T-helper 1 cell treated with Interleukin-12 subunit alpha and Interleukin-12 subunit beta and Interleukin-4 antibody, amounts not matched to agents 30 ng/mL and 1 ng/mL, for 36 hours (primary cell): ENCODE data around the gene C6orf132. TPM values are rescaled to one million over a fixed set of nuclear protein-coding genes. Genes with fewer than 3 reads are reported as not detected.
"Not testable (repeated sequence)": the region's sequence is repeated elsewhere in the genome, so short reads cannot be mapped to it uniquely, and the experiment has no call there.

ENCODE experiments used
- intact Hi-C: fragments of 100-400 bp; cut with micrococcal nuclease; formaldehyde crosslinking; loops from one replicate; pipeline ENCODE4 v1.15.1; 2024
- total RNA-seq: library from RNA; stranded (reverse); gene quantifications from 2 replicates; pipeline ENCODE4 v1.2.3, GENCODE V29; 2022

The C6orf132 gene
- total RNA-seq, 1 donor from 2014 or later: 0.07 TPM

- intact Hi-C loops: no loop called here
These were observed 17.1 kb upstream of the C6orf132 start for GRCh38 chr6:42159431-42160024.

DNA sequence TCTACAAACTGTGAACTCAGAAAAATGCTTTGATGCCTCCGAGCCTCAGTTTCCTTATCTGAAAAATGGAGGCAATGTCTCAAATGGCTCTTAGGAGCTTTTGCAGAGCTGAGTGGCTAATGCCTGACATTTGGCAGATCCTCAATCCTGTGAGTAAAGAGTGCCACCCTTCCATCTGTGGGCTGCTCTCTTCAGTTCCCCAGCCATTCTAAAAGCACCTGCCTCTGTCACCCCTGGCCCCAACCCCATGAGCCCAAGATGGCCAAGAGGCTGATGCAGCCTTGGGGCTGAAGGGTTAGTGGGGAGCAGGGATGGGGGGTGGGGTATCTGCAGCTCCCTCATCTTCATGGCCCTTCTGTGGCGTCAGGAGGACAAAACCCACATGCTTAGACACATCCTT lies 16.2 kb upstream of the C6orf132 start:
- intact Hi-C loops: no loop called here

DNA sequence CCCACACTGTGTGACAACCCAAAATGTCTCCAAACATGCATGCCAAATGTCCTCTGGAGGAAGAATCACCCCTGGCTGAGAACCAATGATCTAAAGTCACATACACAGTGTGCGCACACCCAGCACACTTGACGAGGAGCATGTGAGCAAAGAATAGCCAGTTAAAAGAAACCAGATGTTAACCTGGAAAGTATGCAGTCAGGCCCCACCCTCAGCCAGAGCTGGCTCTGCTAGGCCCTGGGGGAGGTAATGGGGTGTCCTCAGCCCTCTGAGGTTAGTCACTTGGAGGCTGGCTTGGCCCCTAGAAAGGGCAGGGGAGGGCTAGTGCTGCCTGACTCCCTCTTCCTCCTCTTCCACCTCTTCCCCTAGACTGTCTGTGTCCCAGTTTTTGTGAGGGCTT lies 15.6 kb upstream of the C6orf132 start:
- intact Hi-C loops: no loop called here

- intact Hi-C loops: no loop called here
These were observed 14.2 kb upstream of the C6orf132 start for GRCh38 chr6:42156638-42157037.

DNA sequence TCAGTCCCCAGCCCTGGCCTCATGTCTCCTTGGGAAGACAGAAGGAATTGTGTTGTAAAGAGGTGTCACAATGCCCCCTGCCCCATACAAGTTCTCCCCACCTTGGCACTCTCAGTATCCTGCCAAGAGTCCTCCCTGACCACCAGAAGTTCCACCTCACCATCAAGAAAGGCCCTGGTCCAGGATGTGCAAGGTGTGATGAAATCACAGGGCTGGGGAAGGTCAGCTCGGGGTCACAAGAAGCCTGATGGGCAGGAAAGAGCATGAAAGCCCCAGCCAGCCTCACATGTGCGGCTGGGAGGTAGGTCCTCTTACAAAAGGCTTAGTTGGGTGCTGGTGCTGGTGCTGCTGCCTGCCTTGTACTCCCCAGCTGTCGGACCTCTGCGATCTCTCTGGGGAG lies 12.9 kb upstream of the C6orf132 start:
- intact Hi-C loops: no loop called here

GRCh38 chr6:42154461-42155209 lies 12.2 kb upstream of the C6orf132 start:
- intact Hi-C loops: no loop called here

- intact Hi-C loops: no loop called here
These were observed 11.5 kb upstream of the C6orf132 start for GRCh38 chr6:42153921-42154320.

- intact Hi-C loops: not testable (repeated sequence)
These were observed 10.3 kb upstream of the C6orf132 start for GRCh38 chr6:42152528-42153213.

- intact Hi-C loops: no loop called here
These were observed 9.6 kb upstream of the C6orf132 start for GRCh38 chr6:42152024-42152423.

DNA sequence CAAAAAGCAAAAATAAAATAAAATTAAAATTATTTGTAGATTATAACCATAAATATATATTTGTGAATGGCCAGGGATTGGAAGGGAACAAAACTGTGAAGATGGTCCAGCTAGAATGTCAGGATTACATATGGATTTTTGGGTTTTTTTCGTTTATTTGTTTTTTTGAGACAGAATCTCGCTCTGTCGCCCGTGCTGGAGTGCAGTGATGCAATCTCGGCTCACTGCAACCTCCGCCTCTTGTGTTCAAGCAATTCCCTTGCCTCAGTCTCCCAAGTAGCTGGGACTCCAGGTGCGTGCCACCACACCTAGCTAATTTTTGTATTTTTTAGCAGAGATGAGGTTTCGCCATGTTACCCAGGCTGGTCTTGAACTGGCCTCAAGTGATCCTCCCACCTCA lies 7.8 kb upstream of the C6orf132 start:
- intact Hi-C loops: no loop called here

- intact Hi-C loops: no loop called here
These were observed 5.6 kb upstream of the C6orf132 start for GRCh38 chr6:42148058-42148457.

- intact Hi-C loops: no loop called here
These were observed 4.7 kb upstream of the C6orf132 start for GRCh38 chr6:42147138-42147562.

DNA sequence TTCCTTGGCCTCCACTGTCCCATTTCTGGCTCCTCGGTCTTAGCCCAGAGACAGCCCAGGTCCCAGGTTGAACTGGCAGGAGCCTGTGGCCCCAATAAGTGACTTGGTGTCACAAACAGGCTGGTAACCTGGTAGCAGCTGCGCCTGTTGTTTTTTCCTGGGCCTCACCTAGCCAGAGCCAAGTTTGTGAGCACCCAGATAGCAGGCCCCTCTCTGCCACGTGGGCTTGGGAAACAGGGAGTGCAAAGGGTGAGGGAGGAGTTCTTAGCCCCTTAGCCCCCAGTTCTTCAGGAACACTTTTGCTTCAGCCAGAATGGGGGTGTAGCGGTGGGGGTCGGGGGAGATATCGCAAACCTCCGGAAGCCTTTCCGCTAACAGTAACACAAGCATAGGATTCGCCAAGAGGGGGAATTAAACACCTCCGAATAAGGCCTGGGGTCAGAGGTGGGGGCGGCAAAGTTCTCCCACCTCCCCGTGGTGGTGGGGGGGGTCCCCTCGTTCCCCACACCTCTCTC lies 760 bp downstream of the C6orf132 start:
- intact Hi-C loops: no loop called here

DNA sequence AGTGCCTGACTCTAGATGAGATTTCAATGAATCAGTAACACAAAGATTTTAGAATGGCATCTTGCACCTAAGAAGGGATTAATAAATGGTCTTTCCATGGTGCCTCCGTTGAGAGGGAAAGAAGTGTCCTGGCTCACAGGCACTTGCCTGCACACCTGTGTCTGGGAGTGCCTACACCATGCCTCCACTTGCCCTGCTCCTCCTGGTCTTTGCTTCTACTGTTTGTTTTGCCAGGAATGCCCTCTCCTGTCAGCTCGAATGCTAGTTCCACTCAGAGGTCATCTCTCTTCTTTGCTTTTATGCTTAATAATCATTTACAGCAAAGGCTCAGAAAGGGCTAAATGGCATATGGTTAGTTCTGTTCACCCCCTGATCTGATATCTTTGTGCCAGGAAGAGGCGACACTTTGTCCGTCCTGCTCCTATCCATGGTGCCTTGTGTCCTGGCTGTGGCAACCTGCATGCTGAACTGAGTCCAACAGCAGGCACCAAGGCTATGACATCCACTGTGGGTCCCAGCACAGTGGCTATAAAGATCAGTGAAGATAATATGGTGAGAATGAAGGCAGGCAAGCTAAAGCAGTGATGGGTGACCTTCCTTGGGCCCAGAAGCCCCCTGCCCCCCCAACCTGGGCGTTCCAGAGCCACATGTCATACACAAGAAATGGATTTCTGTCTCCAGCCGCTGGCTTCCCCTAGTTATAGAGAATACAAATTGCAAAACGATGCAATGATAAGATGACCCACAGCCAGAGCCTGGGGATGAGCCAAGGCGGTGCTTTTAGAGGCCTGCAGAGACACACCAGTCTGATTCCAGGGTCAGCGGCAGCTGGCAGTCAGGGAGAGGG lies 1.4 kb downstream of the C6orf132 start:
- intact Hi-C loops: no loop called here

- intact Hi-C loops: no loop called here
These were observed 2.4 kb downstream of the C6orf132 start for GRCh38 chr6:42140032-42140431.

DNA sequence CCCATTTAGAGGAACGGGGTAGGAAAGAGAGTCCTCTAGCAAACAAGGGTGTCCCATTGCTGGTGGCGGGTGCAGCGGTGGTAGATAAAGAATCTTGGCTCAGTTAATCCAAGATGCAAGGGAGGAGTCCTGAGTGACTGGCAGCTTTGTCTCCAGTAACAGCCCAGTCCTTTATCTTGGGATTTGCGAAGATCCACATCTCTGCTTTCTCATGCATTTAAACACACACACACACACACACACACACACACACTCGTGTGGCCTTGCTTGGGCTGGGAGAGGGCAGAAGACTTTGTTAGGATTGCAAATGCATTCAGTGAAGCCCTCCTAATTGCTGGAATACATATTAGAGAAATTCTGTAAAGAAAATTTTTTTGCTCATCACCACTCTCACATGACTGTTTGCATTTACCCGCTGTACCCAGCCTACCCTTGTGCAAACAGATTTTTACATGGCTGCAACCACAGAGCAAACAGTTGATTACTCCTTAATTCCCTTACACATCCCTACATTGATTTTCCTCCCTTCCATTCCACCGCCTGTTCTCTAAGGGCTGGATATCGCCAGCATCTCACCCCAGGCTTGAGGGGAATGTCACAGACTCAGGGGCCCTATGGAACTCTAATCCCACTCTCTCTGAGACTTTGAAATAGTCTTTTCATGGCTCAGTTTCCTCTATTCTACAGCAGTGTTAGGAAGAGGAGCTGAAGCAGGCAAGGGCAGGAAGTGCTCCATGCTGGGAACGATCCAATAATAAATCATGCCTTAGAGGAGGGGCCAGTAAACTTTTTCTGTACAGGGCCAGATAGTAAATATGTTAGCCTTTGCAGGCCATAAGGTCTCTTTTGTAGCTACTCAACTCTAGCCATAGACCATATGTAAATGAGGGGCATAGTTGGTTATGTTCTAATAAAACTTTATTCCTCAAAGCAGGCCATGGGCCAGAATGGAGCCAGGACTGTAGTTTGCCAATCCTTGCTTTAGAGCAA lies 3.5 kb downstream of the C6orf132 start:
- intact Hi-C loops: no loop called here

DNA sequence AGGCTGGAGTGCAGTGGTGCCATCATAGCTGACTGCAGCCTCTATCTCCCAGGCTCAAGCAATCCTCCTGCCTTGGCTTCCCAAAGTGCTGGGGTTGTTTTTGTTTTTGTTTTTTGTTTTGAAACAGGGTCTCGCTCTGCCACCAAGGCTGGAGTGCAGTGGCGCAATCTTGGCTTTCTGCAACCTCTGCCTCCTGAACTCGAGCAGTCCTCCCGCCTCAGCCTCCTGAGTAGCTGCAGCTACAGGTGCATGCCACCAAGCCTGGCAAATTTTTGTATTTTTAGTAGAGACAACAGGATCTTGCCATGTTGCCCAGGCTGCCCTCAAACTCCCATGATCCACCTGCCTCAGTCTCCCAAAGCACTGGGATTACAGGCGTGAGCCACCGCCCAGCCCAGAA lies 4.2 kb downstream of the C6orf132 start:
- intact Hi-C loops: no loop called here

- intact Hi-C loops: no loop called here
These were observed 5.1 kb downstream of the C6orf132 start for GRCh38 chr6:42137194-42137753.

DNA sequence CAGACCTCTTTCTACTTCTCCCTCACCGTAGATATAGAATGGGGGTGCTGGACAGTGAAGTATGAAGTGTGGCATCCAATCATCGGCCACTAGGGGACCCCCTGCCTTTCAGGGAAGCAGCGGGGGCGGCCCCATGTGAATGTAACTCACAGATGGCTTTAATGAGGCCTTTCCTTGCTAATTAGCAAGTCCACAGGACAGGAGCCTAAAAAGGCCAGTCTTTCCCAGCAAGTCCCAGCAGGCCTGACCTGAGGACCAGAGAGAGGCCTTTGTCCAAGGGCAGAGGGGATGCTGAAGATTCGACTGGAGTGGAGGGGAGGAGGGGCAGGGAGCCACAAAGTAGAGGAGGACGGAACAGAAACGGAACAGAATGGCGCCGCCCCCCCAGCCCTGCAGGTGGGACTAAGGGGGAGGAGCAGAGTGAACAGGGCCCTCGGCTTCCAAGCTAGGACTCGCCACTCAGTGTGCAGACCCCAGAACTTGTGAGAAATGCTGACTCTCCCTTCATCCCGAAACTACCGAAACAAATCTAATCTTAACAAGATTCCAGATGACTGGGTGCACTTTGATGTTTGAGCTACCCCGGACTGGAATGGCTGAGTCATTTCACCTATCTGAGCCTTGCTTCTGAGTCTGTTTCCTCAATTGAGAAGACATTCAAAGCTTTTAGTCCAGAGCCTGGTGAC lies 5.8 kb downstream of the C6orf132 start:
- intact Hi-C loops: no loop called here
